GM15510 (cell line): ENCODE data around the gene TMEM161B.

Experiments
- POLR2A ChIP-seq: IDR thresholded peaks from 3 replicates; pipeline ENCODE4 v1.6.1; 2011; ENCODE audit warnings: borderline replicate concordance; ENCODE audit not compliant: insufficient read length; ENCODE audit errors: extremely low read depth

Gene TMEM161B

DNA sequence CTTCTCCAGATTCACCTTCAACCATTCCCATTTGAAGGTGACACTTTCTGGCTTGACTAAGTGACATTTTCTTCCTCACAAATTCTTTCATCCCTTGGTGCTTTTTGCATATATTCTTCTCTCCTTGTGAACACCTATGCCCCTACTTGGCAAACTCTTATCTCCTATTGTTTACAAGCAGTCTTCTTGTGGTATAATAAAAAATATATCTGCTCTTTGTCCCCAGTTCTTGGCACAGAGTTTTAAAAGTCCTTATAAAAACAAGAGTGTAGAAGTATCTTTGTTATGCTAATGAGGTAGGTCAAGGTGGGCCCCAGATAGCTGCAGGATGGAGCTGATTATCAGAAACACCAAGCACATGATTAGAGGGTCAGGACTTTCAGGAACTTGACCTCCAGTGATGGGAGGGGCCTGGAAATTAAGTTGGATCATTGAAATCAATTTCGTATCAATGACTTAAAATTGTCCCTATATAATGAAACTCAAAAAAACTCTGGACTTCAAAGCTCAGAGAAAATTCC is 38.0 kb downstream of the TMEM161B start:
- no peak for TF ChIP-seq POLR2A

DNA sequence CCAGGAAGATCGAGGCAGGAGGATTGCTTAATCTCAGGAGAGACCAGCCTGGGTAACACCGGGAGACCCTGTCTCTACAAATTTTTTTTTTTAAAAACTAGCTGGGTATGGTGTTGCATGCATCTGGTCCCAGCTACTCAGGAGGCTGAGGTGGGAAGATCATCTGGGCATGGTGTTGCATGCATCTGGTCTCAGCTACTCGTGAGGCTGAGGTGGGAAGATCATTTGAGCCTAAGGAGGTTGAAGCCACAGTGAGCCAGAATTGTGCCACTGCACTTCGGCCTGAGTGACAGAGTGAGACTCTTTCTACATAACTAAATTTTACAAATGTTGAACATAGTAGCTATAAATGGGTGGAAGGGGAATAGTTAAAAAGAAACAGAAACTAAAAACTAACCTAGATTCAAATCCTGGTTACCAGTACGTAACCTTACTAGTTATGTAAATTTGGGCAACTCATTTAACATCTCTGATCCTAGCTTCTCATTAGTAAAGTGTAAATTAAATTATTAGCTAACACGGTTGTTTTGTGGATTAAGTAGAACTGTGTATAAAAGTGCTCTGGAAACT is 41.7 kb downstream of the TMEM161B start:
- TF ChIP-seq POLR2A: no peak

DNA sequence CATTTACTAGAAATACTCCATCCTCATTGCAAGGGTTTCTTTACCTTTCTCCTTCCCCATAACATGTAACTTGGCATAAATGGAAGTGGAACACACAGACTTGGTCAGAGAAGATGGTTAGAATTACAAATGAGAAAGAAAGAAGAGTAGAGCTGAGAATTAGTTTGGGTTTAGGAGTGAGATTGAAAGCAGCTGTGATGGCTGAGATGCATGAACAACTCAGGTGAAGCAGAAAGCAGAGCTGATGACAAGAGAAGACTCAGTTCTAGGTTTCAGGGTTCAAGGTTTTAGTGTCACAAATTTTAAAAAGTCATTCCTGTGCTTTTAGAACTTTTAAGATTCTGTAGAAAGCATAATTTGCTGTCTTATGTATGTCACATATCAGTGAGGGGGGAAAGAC is 54.0 kb downstream of the TMEM161B start:
- no peak for TF ChIP-seq POLR2A

DNA sequence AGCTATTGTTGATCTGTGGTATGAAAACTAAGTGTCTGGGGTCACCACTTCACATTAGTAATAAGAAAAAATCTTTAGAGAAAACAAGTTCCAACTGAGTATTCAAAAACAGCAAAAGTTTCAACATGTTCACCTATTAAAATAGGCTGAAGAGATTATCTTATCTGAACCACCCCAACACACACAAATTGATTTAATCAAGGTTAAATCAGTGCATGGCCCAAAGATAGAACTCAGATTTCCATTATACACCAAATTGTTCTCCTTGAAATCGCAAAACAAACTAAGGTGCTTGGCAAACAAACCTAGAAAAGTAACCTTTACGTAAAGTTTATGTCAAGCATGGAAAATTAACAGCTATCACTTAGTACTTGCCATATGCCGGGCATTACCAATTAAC is 61.1 kb downstream of the TMEM161B start:
- TF ChIP-seq POLR2A: no peak

DNA sequence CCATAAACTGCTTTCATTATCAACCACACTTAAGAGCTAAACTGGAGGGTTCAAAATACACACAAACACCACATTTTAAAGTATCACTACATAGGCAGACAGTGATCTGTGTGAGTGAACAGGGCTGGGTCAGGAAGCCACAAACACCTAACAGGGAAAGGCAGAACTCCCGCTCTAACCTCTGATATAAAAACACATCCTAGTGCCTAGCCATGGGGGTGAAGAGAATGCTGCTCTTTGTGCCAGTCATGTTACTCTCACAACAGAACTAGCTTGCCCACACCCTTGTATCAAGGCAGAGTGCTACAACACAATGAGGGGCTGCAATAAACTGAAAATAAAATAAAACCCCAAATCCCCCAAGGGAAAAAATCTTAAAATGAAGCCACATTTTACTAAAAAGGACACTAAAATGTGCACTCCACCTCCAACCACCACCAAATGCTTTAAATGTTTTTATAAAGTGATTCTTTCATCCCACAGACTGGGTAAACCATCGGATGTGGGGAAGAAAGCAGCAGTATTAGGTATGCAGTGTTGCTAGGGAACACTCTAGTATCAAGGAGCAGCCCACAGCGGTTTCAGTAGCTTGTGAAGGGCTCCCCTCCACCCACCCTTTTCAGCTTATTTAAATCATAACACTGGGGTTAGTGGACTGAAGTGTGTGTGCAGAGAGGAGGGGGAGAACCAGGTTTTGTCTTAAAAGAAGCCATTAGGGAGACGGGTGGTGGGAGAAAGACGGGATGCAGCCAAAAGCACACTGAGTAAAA is 64.5 kb downstream of the TMEM161B start:
- no peak for TF ChIP-seq POLR2A

DNA sequence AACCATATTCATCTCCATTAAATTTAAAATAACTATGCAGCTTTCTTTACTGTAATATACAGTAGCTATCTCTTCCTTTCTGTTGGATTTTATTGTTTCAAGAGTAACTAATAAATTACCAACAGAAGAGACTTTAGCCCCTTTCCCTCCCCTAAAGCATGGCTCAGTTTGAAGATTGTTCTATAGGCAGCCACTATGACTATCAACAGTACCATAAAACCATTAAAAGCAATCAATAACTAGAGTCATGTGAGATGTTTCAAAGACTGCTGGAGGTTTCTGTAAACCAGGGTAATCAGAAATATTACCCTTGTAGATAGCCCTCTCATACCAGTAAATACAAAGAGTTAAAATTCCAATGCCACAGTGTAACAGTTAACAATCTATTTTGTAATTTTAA is 73.0 kb downstream of the TMEM161B start:
- no peak for TF ChIP-seq POLR2A

DNA sequence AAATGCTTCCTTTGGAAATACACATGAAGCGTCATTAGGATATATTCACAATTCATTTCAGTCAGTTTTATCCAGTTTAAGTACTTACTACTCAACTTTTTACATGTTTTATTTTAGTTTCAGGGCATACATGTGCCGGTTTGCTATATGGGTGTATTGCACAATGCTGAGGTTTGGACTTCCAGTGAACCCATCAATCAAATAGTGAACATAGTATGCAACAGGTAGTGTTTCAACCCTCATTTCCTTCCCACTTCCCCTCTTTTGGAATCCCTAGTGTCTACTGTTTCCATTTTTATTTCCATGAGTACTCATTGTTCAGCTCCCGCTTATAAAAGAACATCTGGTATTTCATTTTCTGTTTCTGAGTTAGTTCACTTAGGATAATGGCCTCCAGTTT is 74.7 kb downstream of the TMEM161B start:
- TF ChIP-seq POLR2A: no peak

DNA sequence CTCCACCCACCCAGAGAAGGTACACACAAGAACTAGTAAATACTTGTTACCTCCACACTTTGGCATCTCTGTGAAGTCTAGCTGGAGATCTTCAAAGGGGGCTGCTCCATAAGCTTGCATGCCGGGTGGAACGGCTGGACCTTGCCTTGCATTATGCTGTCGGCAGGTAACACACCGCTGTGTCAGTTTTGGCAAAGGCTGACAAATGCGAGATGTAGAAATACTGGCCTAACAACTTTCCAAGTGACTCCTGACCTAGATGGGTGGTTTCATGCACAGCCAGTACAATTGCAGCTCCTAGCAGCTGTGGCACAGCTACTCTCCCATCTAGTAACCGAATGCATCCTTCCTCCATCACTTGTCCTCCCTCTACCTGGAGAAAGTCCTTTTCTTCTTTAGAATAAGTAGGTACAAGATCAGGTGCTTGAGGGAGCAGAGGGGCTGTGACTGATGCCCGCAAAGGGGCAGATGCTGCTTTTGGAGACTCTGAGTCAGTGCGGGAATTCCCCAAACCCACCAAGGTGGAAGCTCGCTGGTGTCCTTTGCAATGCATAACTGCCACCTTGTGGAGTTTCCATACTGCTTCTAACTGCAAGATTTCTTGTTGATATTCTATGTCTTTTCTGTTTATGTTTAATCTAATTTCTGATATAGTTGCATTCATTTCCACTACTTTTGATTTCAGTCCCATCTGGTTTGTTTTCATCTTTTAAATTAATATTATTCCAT is 78.4 kb downstream of the TMEM161B start:
- TF ChIP-seq POLR2A: no peak

DNA sequence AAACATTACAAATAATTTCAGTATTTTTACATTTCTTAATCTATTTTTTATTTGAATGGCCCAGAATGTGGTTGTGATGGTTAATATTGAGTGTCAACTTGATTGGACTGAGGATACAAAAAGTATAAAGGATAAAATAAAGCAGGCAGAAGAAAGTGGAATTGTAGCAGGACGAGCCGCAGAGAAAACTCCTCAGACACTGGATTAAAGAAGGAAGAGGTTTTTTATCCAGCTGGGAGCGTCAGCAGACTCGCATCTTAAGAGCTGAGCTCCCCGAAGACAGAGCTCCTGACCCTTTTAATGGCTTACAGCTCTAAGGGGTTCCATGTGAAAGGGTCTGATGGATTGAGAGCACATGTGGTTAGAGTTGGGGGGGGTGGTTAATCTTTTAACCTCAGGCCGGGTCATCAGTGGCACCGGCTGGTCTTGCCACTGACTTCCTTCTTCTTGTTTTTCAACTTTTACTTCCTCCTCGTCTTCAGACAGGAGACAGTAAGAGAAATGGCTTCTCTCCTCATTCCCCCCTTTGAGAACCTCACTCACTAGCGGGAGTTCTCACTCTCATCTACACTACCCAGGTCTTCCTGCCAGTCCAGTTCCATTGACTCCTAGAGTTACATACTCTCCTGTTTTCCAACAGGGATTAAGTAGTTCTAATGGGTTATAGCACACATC is 80.0 kb downstream of the TMEM161B start:
- TF ChIP-seq POLR2A: no peak

DNA sequence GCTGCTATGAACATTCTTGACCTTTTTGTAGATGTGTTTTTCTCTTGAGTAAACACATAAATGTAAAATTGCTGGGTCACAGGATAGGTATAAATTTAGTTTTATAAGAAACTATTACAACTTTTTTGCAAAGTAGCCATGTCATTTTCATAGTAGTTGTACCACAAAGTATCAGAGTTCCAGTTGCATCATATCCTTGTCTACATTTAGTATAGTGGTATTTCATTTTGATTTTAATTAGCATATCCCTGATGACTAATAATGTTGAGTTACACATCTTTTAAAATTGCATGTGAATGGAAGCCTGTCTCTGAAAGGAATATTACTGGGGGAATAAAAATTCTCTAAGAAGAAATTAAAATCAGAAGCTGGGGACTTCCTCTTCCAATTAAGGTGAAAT is 85.4 kb downstream of the TMEM161B start:
- TF ChIP-seq POLR2A: no peak

DNA sequence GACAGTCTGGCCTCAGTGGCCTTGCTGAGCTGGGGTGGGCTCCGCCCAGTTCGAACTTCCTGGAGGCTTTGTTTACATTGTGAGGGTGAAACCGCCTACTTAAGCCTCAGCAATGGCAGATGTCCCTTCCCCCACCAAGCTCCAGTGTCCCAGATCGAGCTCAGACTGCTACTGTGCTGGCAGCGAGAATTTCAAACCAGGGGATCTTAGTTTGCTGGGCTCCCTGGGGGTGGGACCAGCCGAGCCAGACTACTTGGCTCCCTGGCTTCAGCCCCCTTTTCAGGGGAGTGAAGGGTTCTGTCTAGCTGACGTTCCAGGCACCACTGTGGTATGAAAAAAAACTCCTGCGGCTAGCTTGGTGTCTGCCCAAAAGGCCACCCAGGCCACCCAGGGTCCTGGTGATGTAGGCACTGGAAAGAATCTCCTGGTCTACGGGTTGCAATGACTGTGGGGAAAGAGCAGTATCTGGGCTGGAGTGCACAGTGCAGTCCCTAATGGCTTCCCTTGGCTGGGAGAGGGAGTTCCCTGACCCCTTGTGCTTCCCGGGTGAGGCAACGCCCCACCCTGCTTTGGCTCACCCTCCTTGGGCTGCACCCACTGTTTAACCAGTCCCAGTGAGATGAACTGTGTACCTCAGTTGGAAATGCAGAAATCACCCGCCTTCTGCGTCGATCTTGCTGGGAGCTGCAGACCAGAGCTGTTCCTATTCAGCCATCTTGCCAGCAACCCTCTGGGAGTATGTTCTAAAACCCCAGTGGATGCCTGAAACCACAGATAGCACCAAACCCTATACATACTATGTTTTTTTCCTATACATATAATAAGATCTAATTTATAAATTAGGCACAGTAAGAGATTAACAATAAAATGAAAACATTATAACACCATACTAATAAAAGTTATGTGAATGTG is 95.5 kb downstream of the TMEM161B start:
- no peak for TF ChIP-seq POLR2A

DNA sequence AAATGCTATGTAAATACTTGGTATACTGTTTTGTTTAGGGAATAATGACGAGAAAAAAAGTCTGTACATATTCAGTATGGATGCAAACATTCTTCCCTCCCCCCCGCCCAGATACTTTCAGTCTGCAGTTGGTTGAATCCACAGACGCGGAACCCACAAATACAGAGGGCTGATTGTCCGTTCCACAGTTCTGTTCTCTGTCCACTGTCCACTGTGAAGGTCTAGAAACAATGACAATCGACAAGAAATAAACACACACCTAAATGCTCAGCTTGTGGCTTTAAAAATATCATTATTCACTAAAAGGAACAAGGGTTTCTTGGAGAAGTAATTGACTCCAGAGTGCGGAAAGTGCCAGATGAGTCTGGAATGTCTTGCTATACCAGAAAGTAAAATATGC is 109.1 kb downstream of the TMEM161B start:
- no peak for TF ChIP-seq POLR2A

DNA sequence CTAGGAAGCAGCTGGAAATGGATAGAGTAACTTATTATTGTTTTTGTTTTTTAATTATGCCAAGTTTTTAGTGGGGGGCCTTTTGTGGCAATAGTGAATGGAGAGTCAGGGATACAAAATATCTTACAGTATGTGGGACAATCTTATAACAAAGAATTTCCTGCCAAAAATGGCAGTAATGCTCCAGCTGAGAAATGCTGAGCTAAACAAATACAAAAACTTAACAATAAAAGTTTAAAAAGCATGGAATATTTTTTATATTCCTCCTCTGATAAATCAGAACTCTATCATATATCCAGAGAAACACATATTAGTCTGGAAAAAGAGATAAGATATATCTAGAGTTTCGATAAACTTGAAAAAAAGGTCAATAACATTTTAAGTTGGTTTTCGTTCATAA is 110.6 kb downstream of the TMEM161B start:
- no peak for TF ChIP-seq POLR2A

DNA sequence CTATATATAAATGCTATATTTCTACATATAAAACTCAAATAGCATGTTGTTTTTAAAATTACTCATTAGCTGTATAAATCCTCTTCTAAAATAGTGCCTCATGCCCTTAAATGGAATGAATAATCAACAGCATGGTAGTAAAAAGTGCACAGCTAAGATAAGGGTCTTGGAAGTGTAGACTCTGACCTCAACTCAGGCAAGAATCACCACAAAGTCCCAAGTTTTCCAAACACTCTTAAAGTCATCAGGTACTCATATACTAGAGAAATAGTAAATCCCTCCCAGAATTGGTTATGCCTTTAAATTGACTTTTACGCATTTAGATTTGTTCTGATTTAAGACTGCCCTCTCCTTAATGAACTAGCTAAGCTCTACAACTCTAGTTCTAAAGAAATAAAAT is 113.8 kb downstream of the TMEM161B start:
- TF ChIP-seq POLR2A: no peak

DNA sequence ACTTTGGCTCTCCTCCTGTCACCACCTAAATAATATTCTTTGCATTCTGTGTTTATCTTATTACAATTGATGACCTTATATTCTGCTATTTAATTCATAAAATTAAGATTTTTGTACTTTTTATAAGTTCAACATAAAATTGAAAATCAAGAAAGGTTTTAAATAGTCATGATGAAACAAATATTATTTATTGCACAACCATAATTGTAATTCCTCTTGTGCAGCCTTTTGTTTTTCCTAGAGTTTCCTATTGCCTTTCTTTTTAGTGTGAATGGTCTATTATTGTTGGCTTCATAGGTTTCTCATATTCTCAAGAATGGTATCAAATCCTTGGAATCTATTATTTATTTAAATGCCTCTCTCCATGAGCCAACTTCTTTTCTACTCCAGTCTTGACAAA is 117.9 kb downstream of the TMEM161B start:
- no peak for TF ChIP-seq POLR2A
